HG02943 (cell line): ENCODE measurements around the gene RUSC1.
"Not testable (repeated sequence)": the region's sequence is repeated elsewhere in the genome, so short reads cannot be mapped to it uniquely, and the experiment has no call there.

Experiments used
- ATAC-seq: cut with Tn5 transposase; IDR thresholded peaks from one replicate; pipeline ENCODE4 v1.9.1; 2021; ENCODE audit warnings: mild to moderate bottlenecking, low read depth, moderate library complexity; ENCODE audit not compliant: unreplicated experiment

RUSC1 gene

GRCh38 chr1:155322953-155323728 lies 2.4 kb downstream of the RUSC1 start:
- no peak for ATAC-seq

- ATAC-seq: peak; percentile 43
Measured at GRCh38 chr1:155323729-155324036, 3.0 kb downstream of the RUSC1 start.

- ATAC-seq: peak; percentile 61
Measured at GRCh38 chr1:155324037-155324716, 3.5 kb downstream of the RUSC1 start.

- ATAC-seq: no peak
Measured at GRCh38 chr1:155324717-155325602, 4.3 kb downstream of the RUSC1 start.

- ATAC-seq: no peak
Measured at GRCh38 chr1:155325603-155325893, 4.9 kb downstream of the RUSC1 start.

GRCh38 chr1:155326020-155326526 lies 5.4 kb downstream of the RUSC1 start:
- no peak for ATAC-seq

- ATAC-seq: no peak
Measured at GRCh38 chr1:155326631-155327037, 5.9 kb downstream of the RUSC1 start.

- ATAC-seq: no peak
Measured at GRCh38 chr1:155327981-155328380, 7.3 kb downstream of the RUSC1 start.

GRCh38 chr1:155328856-155329255 lies 8.2 kb downstream of the RUSC1 start:
- ATAC-seq: not testable (repeated sequence)

GRCh38 chr1:155329980-155330598 lies 9.4 kb downstream of the RUSC1 start:
- ATAC-seq: no peak

- no peak for ATAC-seq
Measured at GRCh38 chr1:155334962-155335361, 14.3 kb downstream of the RUSC1 start.

GRCh38 chr1:155339515-155340097 lies 18.9 kb downstream of the RUSC1 start:
- ATAC-seq: no peak

- ATAC-seq: no peak
Measured at GRCh38 chr1:155342842-155343241, 22.1 kb downstream of the RUSC1 start.

- no peak for ATAC-seq
Measured at GRCh38 chr1:155352631-155353030, 31.9 kb downstream of the RUSC1 start.

GRCh38 chr1:155360051-155360450 lies 39.4 kb downstream of the RUSC1 start:
- no peak for ATAC-seq

GRCh38 chr1:155379180-155379579 lies 58.5 kb downstream of the RUSC1 start:
- ATAC-seq: no peak

- no peak for ATAC-seq
Measured at GRCh38 chr1:155379631-155380090, 59.0 kb downstream of the RUSC1 start.
